GM12878 (cell line): Measurements from ENCODE around the gene RFC4. TPM values are rescaled to one million over a fixed set of nuclear protein-coding genes. Genes with fewer than 3 reads are reported as not detected.
A peak's percentile ranks its signal among the peaks of the same experiment; 100 is the strongest.

Source experiments
- BRCA1 ChIP-seq: IDR thresholded peaks from 2 replicates; pipeline ENCODE4 v1.6.1; 2011; ENCODE audit warnings: low read depth, low read length, improper control_type of control experiment
- E4F1 ChIP-seq: fragments of 450-650 bp; IDR thresholded peaks from 2 replicates; pipeline ENCODE4 v1.6.1; 2018; ENCODE audit warnings: borderline replicate concordance, mild to moderate bottlenecking; ENCODE audit not compliant: partially characterized antibody
- MAX ChIP-seq: IDR thresholded peaks from 2 replicates; pipeline ENCODE4 v1.6.1; 2012; ENCODE audit warnings: low read depth, low read length, improper control_type of control experiment
- MEF2B ChIP-seq: fragments of 450-650 bp; IDR thresholded peaks from 2 replicates; pipeline ENCODE4 v1.6.1; 2018; ENCODE audit warnings: mild to moderate bottlenecking, moderate library complexity; ENCODE audit not compliant: partially characterized antibody, poor library complexity, severe bottlenecking
- MTA3 ChIP-seq: IDR thresholded peaks from 2 replicates; pipeline ENCODE4 v1.6.1; 2012; ENCODE audit warnings: low read length, inconsistent platforms, borderline replicate concordance
- MYB ChIP-seq: fragments of 150-350 bp; IDR thresholded peaks from 2 replicates; pipeline ENCODE4 v1.6.1; 2014; ENCODE audit warnings: mild to moderate bottlenecking, low read depth, low read length, borderline replicate concordance
- NR2C2 ChIP-seq: IDR thresholded peaks from 2 replicates; pipeline ENCODE4 v1.6.1; 2011; ENCODE audit warnings: borderline replicate concordance, low read depth; ENCODE audit not compliant: control insufficient read depth, insufficient read length
- NRF1 ChIP-seq: conservative IDR thresholded peaks from 2 replicates; pipeline ENCODE4 v1.6.1; 2011; ENCODE audit warnings: mild to moderate bottlenecking, low read depth, low read length, improper control_type of control experiment
- POLR2AphosphoS2 ChIP-seq: IDR thresholded peaks from 2 replicates; pipeline ENCODE4 v1.6.1; 2011; ENCODE audit warnings: low read depth, mild to moderate bottlenecking, low read length, improper control_type of control experiment, moderate library complexity
- RAD21 ChIP-seq: IDR thresholded peaks from 2 replicates; pipeline ENCODE4 v1.6.1; 2011; ENCODE audit warnings: mild to moderate bottlenecking, low read depth, low read length, moderate library complexity; ENCODE audit not compliant: insufficient read depth
- RELB ChIP-seq: fragments of 450-650 bp; IDR thresholded peaks from 2 replicates; pipeline ENCODE4 v1.6.1; 2017; ENCODE audit warnings: low read depth, mild to moderate bottlenecking, moderate library complexity
- STAT1 ChIP-seq: fragments of 450-650 bp; conservative IDR thresholded peaks from 2 replicates; pipeline ENCODE4 v1.6.1; 2014; ENCODE audit warnings: antibody characterized with exemption, mild to moderate bottlenecking
- SUPT20H ChIP-seq: IDR thresholded peaks from 2 replicates; pipeline ENCODE4 v1.6.1; 2011; ENCODE audit warnings: low read depth, mild to moderate bottlenecking, low read length, moderate library complexity, borderline replicate concordance; ENCODE audit not compliant: control insufficient read depth
- ZBTB4 ChIP-seq: fragments of 450-650 bp; formaldehyde crosslinking; IDR thresholded peaks from 2 replicates; pipeline ENCODE4 v1.4.0; 2022; ENCODE audit warnings: mild to moderate bottlenecking, moderate library complexity
- ZNF592 ChIP-seq: fragments of 450-650 bp; IDR thresholded peaks from 2 replicates; pipeline ENCODE4 v1.6.1; 2017; ENCODE audit warnings: mild to moderate bottlenecking, moderate library complexity
- polyA plus RNA-seq, 11 experiments: library from polyadenylated mRNA; depleted of rRNA in 4 of 11; unstranded in 6 of 11; stranded (reverse) in 5 of 11; fragments of >200 nt; fragmentation: Nextera tagmentation in 4 of 11; fragmentation: Illumina TruSeq in 1 of 11; extraction: Ambion mirVana in 4 of 11; extraction: Trizol in 1 of 11; gene quantifications; 1 replicate in 1 of 11; 2 replicates in 10 of 11; pipeline versions ENCODE4 v1.2.1 to v1.2.3, GENCODE V29; 2011 to 2016; ENCODE audit warnings: inconsistent platforms in 2 of 11, missing spikeins in 2 of 11, low read depth in 1 of 11
- total RNA-seq, 4 experiments: library from RNA; depleted of rRNA in 3 of 4; stranded (reverse); fragments of >200 nt in 3 of 4; fragmentation: Illumina TruSeq in 1 of 4; extraction: Trizol in 1 of 4; gene quantifications; 2 replicates each; pipeline versions ENCODE4 v1.2.1 to v1.2.3, GENCODE V29; 2013 to 2021

Gene RFC4
- total and polyA plus RNA-seq, 10 of the 15 experiments (the other 5 are each of a cell fraction or from before 2014, with no cell fraction given) = 49.1 to 144 (median 112) TPM

- TF ChIP-seq RAD21 (no peak), E4F1 (no peak), NRF1 (no peak), MYB (no peak), BRCA1 (no peak), MAX (no peak; the same call in none of the 2 replicates), STAT1 (0 out of 2 replicates have a peak, but pooled peaks have one; percentile 19), RELB (peak; percentile 86; the same call in 1 of the 2 replicates), MTA3 (no peak), ZNF592 (no peak), NR2C2 (no peak), SUPT20H (no peak), MEF2B (no peak), POLR2AphosphoS2 (no peak), ZBTB4 (CRISPR knock-in tag) (no peak)
Measured at GRCh38 chr3:186806089-186807055, at the start of gene RFC4 (continued).
